GM10847 (cell line): ENCODE results near the gene TPR.

Experiments used
- POLR2A ChIP-seq: IDR thresholded peaks from 2 replicates; pipeline ENCODE4 v1.6.1; 2011; ENCODE audit not compliant: insufficient read length; ENCODE audit errors: extremely low read depth

TPR gene

GRCh38 chr1:186340772-186341171 is 34.3 kb downstream of the TPR start:
- TF ChIP-seq POLR2A = no peak

- no peak for TF ChIP-seq POLR2A
Observed at GRCh38 chr1:186337554-186337953, 37.5 kb downstream of the TPR start.

- no peak for TF ChIP-seq POLR2A
Observed at GRCh38 chr1:186330758-186331157, 44.3 kb downstream of the TPR start.

- TF ChIP-seq POLR2A = no peak
Observed at GRCh38 chr1:186327331-186327730, 47.7 kb downstream of the TPR start.

- no peak for TF ChIP-seq POLR2A
Observed at GRCh38 chr1:186326009-186326408, 49.0 kb downstream of the TPR start.

- TF ChIP-seq POLR2A = no peak
Observed at GRCh38 chr1:186325239-186325638, 49.8 kb downstream of the TPR start.

- TF ChIP-seq POLR2A = no peak
Observed at GRCh38 chr1:186323865-186324264, 51.2 kb downstream of the TPR start.

GRCh38 chr1:186315570-186315969 is 59.5 kb downstream of the TPR start:
- TF ChIP-seq POLR2A = no peak

- no peak for TF ChIP-seq POLR2A
Observed at GRCh38 chr1:186311375-186312051, 63.5 kb downstream of the TPR start.

- no peak for TF ChIP-seq POLR2A
Observed at GRCh38 chr1:186310307-186310706, 64.7 kb downstream of the TPR start.

GRCh38 chr1:186308264-186309060 is 66.6 kb downstream of the TPR start:
- TF ChIP-seq POLR2A = no peak

- TF ChIP-seq POLR2A = no peak
Observed at GRCh38 chr1:186307445-186307844, 67.6 kb downstream of the TPR start.

- TF ChIP-seq POLR2A = no peak
Observed at GRCh38 chr1:186306533-186306932, 68.5 kb downstream of the TPR start.

- TF ChIP-seq POLR2A = no peak
Observed at GRCh38 chr1:186304982-186305949, 69.8 kb downstream of the TPR start.

GRCh38 chr1:186303911-186304310 is 71.1 kb downstream of the TPR start:
- TF ChIP-seq POLR2A = no peak
